Measurements from ENCODE around the gene LGALS3.

- TF ChIP-seq, protein P1, sequence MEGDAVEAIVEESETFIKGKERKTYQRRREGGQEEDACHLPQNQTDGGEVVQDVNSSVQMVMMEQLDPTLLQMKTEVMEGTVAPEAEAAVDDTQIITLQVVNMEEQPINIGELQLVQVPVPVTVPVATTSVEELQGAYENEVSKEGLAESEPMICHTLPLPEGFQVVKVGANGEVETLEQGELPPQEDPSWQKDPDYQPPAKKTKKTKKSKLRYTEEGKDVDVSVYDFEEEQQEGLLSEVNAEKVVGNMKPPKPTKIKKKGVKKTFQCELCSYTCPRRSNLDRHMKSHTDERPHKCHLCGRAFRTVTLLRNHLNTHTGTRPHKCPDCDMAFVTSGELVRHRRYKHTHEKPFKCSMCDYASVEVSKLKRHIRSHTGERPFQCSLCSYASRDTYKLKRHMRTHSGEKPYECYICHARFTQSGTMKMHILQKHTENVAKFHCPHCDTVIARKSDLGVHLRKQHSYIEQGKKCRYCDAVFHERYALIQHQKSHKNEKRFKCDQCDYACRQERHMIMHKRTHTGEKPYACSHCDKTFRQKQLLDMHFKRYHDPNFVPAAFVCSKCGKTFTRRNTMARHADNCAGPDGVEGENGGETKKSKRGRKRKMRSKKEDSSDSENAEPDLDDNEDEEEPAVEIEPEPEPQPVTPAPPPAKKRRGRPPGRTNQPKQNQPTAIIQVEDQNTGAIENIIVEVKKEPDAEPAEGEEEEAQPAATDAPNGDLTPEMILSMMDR (IDR thresholded peaks at IDR 0.05) = no peak
- no peak for TF ChIP-seq POLR2A (IDR thresholded peaks at IDR 0.05)
Observed at GRCh38 chr14:55180006-55180405, 51.0 kb downstream of the LGALS3 start.
